ENCODE measurements around the gene ARRDC4.

The ARRDC4 gene

DNA sequence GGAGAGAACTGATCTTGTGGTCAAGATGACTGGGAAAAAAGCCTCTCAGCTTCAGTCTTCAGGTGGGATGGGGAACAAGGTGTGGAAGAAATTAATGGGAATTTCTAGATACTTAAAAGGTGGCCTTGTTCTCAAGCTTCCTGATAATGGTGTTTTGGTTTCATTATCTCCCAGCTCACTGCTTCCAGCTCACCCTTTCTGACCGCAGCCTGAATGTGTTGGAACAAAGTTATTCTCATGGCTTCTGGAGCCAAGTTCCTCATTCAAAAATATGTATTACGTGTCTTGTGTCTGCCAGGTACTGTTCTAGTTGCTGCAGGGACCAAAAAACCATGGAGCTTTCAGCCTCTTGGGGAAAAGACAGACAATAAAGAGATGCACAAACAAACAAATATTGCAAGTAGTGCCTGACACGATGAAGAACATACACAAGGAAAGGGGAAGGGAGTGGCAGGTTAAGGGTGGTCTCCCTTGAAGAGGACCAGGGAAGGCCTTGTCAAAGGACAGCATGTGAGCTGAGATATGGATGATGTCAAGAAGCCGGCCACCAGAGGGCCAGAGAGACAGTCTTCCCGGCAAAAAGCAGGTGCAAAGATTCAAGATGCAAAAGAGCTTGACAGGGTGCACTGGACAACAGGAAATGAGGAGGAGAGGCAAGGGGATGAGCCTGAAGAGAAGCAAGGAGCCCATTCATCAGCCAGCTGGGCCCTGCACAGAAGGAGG is 35.5 kb downstream of the ARRDC4 start:
- in situ Hi-C loops (cut with MboI; ENCODE audit: low sequenced_read_pairs) = no loop called here

GRCh38 chr15:97998307-97999071 is 38.0 kb downstream of the ARRDC4 start:
- in situ Hi-C loops (cut with MboI; ENCODE audit: low sequenced_read_pairs) = no loop called here

DNA sequence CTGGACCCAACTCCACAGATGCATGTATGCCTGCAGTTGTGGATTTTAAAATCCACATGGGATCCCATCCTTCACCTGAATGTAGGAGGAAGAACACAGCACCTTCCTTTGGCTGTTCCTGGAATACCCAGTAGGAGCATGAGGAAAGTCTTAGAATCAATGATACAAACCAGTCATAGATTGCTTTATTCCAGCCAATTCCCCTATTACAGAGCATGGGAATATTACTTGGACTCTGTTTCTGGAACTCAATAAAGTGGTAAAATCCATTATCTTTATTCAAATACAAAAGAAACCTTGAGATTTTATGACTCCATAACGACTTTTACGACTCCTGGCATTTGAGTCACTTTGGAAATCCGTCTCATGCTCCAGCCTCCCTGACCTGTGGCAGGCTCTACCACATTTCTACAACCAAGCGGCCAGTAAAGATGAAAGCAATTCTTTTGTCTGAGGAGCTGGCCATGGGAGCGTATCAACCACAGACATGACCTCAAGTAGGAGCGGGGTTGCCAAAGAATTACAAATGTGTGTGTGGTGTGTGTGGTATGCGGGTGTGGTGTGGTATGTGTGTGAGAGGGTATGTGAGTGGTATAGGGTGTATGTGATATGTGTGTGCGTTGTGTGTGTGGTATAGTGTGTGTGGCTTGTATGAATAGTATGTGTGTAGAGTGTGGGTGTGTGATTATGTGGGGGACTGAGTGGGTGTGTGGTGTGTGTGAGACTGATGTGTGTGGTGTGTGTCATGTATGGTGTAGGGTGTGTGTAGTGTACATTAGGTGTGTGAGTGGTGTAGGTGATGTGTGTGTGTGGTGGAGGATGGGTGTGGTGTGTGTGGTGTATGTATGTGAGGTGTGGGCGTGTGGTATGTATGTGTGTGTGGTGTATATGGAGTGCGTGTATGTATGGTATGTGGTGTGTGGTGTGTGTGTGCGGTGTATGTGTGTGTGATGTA is 40.0 kb downstream of the ARRDC4 start:
- in situ Hi-C loops (cut with MboI; ENCODE audit: low sequenced_read_pairs) = no loop called here

- in situ Hi-C loops (cut with MboI; ENCODE audit: low sequenced_read_pairs) = no loop called here
Observed at GRCh38 chr15:98001663-98002194, 41.2 kb downstream of the ARRDC4 start.

GRCh38 chr15:98002419-98002818 is 41.9 kb downstream of the ARRDC4 start:
- in situ Hi-C loops (cut with MboI; ENCODE audit: low sequenced_read_pairs) = no loop called here

DNA sequence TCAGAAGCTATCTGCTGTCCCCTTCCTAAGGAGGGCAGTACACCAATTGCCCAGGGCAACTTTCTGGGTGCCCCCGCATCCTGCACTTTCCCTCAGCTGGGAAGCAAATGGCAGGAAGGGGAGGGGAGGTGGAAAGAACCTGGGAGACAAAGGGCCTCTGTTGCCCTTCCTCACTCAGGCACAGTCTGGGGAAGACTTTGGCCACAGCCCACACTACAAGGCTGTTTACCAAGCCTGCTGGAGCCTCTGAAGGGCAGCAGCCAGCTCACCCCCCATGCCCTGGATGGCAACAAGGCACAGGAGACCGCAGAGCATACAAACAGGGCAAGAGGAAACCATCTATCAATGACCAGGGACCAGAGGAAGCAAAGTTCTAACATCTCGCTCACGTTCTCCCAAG is 42.4 kb downstream of the ARRDC4 start:
- in situ Hi-C loops (cut with MboI; ENCODE audit: low sequenced_read_pairs) = no loop called here

DNA sequence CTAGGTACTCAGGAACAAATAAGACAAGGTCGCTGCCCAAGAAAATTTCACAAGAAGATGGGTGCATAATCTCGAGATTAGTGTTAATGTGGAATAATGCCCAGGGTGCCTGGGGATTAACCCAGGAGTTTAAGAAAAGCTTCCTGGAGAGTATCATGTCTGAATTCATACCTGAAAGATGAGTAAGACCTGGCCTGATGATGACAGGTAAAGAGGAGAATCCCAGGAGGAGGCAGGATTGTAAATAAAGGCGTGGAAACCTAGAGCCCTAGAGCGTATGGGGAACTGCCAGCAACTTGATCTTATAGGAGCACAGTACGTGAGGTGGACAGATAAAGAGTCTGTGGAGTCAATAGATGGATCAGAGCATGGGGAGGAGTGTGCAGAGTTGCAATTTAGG is 43.0 kb downstream of the ARRDC4 start:
- in situ Hi-C loops (cut with MboI; ENCODE audit: low sequenced_read_pairs) = no loop called here

GRCh38 chr15:98003996-98004395 is 43.5 kb downstream of the ARRDC4 start:
- in situ Hi-C loops (cut with MboI; ENCODE audit: low sequenced_read_pairs) = no loop called here

DNA sequence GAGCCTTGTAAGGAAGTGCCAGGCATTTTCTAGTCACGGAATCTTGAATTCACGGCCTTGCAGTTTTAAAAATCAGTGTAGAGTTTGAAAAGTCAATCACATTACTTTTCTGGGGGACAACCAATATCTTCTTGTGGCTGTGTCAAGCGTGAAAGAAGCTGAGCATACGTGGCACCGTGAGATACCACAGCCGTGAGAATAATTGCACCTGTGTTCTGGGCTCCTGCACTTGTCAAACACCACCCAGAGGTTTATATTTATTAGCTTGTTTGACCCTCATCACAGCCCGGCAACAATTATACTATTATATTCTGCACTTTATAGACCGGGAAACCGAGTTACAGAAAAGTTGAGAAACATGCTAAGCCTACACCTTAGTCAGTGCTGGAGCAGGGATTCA is 45.2 kb downstream of the ARRDC4 start:
- in situ Hi-C loops (cut with MboI; ENCODE audit: low sequenced_read_pairs) = no loop called here

- in situ Hi-C loops (cut with MboI; ENCODE audit: low sequenced_read_pairs) = no loop called here
Observed at GRCh38 chr15:98009169-98009568, 48.7 kb downstream of the ARRDC4 start.

GRCh38 chr15:98009971-98010370 is 49.5 kb downstream of the ARRDC4 start:
- in situ Hi-C loops (cut with MboI; ENCODE audit: low sequenced_read_pairs) = no loop called here

GRCh38 chr15:98012354-98012753 is 51.9 kb downstream of the ARRDC4 start:
- in situ Hi-C loops (cut with MboI; ENCODE audit: low sequenced_read_pairs) = no loop called here

DNA sequence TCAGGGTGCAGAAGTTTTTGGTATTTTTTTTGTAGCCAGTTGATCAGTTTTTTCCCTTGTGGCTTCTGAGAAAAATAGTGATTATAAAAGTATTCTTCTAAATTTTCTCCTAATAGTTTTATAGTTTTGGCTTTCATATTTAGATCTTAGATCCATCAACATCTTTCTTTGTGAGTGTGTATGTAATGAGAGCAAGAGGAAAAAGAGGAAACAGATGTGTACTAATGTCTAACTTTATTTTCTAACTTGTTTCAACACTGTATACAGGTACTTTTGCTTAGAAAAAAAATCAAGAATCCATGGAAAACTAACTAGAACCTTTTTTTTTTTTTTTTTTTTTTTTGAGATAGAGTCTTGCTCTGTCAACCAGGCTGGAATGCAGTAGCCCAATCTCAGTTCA is 53.1 kb downstream of the ARRDC4 start:
- in situ Hi-C loops (cut with MboI; ENCODE audit: low sequenced_read_pairs) = no loop called here

DNA sequence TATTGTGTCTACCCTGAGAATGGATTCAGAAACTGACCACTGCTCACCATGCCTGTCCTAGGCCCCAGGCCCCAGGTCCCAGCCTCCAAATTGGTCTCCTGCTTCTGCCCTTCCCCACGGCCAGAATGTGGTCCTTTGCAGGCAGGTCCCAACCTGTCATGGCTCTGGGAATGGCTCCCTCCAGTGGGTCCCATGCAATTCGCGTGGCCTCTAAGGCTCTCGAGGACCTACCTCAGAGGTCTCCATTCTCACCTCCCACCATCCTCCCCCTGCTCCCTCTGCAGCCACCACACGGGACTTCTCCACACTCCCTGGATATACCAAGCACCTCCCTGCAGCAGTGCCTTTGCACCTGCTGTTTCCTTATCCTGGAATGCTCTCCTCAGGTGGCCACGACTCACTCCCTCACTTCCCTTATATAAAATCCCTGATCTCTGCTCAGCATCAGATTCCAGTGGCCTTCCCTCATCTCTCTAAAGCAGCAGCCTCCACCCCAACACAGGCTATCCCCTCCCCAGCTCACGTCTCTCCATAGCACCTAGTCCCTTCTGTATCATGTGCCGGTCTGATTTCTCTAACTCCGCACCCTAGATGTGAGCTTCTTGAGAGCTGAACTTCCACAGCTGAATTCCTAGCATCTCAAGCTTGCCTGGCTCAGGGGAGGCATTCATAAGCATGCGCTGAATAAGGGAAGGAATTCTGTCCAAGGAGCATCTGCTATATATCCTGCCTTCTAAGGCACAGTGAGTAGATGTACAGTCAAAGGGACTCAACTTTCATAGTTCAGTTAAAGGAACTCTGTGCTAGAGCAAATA is 56.9 kb downstream of the ARRDC4 start:
- in situ Hi-C loops (cut with MboI; ENCODE audit: low sequenced_read_pairs) = no loop called here

DNA sequence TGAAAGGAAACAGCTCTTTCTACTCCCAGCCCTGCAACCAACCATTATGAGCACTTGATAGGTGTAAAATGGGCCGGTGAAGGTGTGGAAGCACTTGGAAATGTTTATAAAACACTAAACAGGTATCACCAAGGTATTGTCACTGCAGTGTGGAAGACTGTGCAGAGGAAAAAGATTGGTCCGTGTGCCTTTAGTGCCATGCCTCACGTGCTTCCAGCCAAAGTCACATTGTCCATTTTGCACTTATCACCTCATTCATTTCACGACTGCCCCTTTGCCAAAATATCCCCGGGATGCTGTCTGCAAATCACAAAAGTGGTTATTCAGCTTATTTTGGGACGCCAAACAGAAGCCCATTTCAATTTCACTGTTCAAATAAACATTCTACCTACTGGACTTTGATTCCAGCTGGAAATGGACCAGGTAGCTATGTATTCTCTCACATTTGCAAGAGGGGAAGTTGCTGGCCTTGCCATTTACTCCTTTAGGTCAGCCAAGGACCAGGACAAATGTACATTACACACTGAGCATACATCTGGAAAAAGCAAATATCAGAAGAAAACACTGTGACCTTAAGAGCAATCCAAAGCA is 58.4 kb downstream of the ARRDC4 start:
- in situ Hi-C loops (cut with MboI; ENCODE audit: low sequenced_read_pairs) = no loop called here

Data from HL-60/S4 treated with retinoic acid at 250 ng/mL for 4 days and 3 days (cell line).